ENCODE results near the gene LYPD6B.

LYPD6B gene

GRCh38 chr2:148996805-148997204 is 41.7 kb upstream of the LYPD6B start:
- DNase-seq (ENCODE audit: low read depth): no peak
- TF ChIP-seq CTCF (IDR thresholded peaks at IDR 0.05; ENCODE audit: control insufficient read depth, extremely low read depth, insufficient read depth): no peak

GRCh38 chr2:148998165-148998830 is 40.2 kb upstream of the LYPD6B start:
- H3K4me3 ChIP-seq (ENCODE audit: low read depth, low read length): no peak overlapping the region
- no peak for TF ChIP-seq CTCF (IDR thresholded peaks at IDR 0.05; ENCODE audit: control insufficient read depth, extremely low read depth, insufficient read depth)
- DNase-seq (ENCODE audit: low read depth): no peak

More at GRCh38 chr2:148996805-148997204, 41.7 kb upstream of the LYPD6B start:
- H3K4me3 ChIP-seq (ENCODE audit: low read depth, low read length): no peak overlapping the region

GRCh38 chr2:148998831-148999200 is 39.7 kb upstream of the LYPD6B start:
- TF ChIP-seq CTCF (IDR thresholded peaks at IDR 0.05; ENCODE audit: control insufficient read depth, extremely low read depth, insufficient read depth): no peak
- no peak overlapping the region for H3K4me3 ChIP-seq (ENCODE audit: low read depth, low read length)
- no peak for DNase-seq (ENCODE audit: low read depth)

DNA sequence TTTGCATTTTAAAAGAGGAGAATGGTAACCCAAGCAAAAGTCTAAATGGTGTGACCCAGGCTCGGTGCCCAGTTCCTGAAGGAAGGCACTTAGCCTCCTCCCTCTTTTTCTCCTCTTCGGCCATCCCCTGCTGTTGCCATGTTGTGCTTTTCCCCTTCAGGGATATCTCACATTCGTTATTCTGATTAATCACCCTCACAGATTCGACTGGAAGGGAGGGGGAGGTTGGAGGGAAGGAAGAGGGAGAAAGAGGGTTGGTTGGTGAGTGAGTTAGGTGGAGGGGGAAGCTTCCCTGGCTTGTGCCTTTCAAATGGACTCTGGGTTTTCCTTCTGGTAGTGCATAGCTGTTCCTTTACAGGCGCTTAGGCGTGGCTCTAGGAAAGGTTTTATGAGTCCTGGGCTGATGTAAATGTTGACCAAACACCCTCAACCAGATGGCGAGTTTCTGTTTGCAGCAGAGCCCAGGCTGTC is 39.0 kb upstream of the LYPD6B start:
- TF ChIP-seq CTCF (IDR thresholded peaks at IDR 0.05; ENCODE audit: control insufficient read depth, extremely low read depth, insufficient read depth): no peak
- DNase-seq (ENCODE audit: low read depth): no peak
- H3K4me3 ChIP-seq (ENCODE audit: low read depth, low read length): no peak overlapping the region

DNA sequence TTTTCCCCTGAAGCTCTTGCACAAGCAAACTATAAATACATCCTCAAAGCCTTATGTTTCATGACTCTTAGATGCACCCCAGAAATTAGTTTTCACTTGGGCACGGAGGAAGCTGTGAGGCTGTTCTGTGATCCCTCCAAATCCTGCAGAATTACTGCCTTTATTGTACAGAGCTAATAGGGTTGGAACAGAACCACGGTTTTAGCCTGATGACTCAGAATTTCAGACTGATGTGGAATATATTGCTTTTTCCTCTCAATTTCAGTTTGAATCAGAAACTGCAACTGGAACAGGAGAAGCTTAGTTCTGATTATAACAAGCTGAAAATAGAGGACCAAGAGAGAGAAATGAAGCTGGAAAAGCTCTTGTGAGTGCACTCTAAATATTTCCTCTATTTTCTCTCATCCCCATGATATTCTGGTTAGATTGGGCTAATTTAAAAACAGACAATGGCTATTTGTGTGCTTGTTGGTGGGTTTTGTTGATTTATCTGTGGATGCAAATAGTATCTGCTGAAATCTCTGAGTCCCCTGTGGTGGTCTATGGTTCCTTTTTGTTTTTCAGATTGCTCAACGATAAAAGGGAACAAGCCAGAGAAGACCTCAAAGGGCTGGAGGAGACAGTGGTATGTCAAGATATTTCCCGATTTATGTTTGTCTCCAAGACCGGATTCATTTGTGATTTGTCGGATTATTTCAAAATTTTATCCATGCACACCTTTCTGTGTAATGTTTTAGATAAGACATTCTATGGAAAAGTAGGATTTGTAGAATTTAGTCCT is 38.2 kb upstream of the LYPD6B start:
- no peak for DNase-seq (ENCODE audit: low read depth)
- TF ChIP-seq CTCF (IDR thresholded peaks at IDR 0.05; ENCODE audit: control insufficient read depth, extremely low read depth, insufficient read depth): no peak
- H3K4me3 ChIP-seq (ENCODE audit: low read depth, low read length): no peak overlapping the region

DNA sequence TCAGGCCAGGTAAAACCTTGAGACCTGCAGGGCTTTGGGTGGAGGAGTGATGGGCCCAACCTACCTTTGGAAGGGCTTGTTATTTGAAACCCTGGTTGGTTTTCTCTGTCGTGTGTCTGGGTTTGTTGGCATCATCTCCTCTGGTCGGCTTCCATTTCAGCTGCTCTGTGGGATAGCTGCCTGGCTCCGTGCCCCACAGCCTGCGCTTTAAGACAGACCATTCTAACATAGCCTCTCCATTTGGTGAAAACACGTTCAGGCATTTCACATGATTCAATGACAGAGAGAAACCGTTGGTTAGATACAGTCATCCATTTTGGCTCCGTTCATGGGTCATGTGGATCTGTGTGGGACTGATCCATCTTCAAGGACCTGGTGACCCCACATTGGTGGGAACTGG is 37.0 kb upstream of the LYPD6B start:
- H3K4me3 ChIP-seq (ENCODE audit: low read depth, low read length): no peak overlapping the region
- DNase-seq (ENCODE audit: low read depth): no peak
- TF ChIP-seq CTCF (IDR thresholded peaks at IDR 0.05; ENCODE audit: control insufficient read depth, extremely low read depth, insufficient read depth): no peak
